ENCODE data around the gene TTI1. TPM values are rescaled to one million over a fixed set of nuclear protein-coding genes. Genes with fewer than 3 reads are reported as not detected.
A peak's percentile ranks its signal among the peaks of the same experiment; 100 is the strongest.

TTI1 gene
- total and polyA plus RNA-seq, 2 experiments from 2014 or later, result 17.8 to 56.4 TPM

DNA sequence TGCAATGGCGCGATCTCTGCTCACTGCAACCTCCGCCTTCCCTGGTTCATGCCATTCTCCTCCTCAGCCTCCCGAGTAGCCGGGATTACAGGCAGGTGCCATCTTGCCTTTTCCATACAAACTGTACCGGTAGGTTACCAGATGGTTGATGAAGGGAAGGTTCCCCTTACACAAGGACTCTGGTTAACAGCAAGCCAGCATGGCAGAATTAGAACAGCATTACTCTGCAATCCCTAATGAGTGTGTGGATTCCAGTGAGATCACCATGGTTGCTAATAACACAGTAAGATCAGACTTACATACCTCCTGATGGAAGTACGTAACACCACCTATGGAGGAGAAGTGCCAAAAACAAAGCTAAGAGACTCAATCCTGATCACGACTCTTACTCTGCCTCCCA is 51.7 kb downstream of the TTI1 start:
- Mint-ChIP-seq H3K9me3 (no peaks in the 10 kb centered on the region; the same call in 2 of the 3 replicates), H3K36me3 (ENCODE audit: low read depth) (peaks cover 4% of the 10 kb centered on the region; the same call in 2 of the 3 replicates), H3K27ac (no peak overlapping the region), H3K4me3 (no peak overlapping the region), H3K27me3 (ENCODE audit: insufficient read depth, low read depth, poor library complexity) (peaks cover 7% of the 10 kb centered on the region), H3K4me1 (peaks cover 20% of the 10 kb centered on the region)
- Histone ChIP-seq H3K27me3 (ENCODE audit: insufficient read depth) (no peaks in the 10 kb centered on the region), H3K36me3 (ENCODE audit: insufficient read depth) (peaks cover 9% of the 10 kb centered on the region; the same call in 1 of the 2 replicates), H3K4me2 (no peak overlapping the region), H4K20me1 (replicated peaks; ENCODE audit: insufficient read depth) (no peaks in the 10 kb centered on the region), H3F3A (replicated peaks; ENCODE audit: low read depth) (no peaks in the 10 kb centered on the region), H3K79me2 (replicated peaks; ENCODE audit: insufficient read depth) (no peaks in the 10 kb centered on the region), H3K4me3 (no peak overlapping the region), H3K9me2 (ENCODE audit: insufficient read depth) (no peaks in the 10 kb centered on the region), H2AFZ (no peak overlapping the region), H3K4me1 (ENCODE audit: insufficient read depth) (peaks cover 16% of the 10 kb centered on the region), H3K27ac (ENCODE audit: low read depth) (no peak overlapping the region)
- no peak for TF ChIP-seq CREB1 (CRISPR knock-in tag; IDR thresholded peaks at IDR 0.05; ENCODE audit: low read depth)
- TF ChIP-seq, protein P1, sequence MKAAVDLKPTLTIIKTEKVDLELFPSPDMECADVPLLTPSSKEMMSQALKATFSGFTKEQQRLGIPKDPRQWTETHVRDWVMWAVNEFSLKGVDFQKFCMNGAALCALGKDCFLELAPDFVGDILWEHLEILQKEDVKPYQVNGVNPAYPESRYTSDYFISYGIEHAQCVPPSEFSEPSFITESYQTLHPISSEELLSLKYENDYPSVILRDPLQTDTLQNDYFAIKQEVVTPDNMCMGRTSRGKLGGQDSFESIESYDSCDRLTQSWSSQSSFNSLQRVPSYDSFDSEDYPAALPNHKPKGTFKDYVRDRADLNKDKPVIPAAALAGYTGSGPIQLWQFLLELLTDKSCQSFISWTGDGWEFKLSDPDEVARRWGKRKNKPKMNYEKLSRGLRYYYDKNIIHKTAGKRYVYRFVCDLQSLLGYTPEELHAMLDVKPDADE (IDR thresholded peaks at IDR 0.05), result no peak
- TF ChIP-seq ZNF114 (CRISPR knock-in tag; IDR thresholded peaks at IDR 0.05), result no peak
- ATAC-seq (no peak), DNase-seq (ENCODE audit: low spot score) (no peak)

DNA sequence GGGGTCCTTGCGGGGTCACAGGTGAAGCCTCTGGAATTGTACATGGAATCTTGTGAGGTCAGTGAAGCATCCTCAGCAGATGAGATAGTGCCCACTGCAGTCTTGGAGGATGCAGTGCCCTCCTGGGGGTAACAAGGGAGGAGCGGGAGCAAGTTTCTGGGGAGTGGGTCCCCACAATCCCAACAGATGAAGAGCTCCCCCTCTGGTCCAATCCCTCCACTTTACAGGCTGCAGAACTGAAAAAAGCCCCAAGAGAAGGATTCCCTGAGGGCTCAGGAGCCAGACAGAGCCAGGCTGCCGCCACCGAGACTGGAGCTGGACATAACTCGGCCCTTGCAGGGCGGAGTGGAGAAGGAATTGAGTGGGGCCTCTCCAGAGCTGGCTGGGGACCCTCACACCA is 52.4 kb downstream of the TTI1 start:
- H3K79me2 ChIP-seq (replicated peaks; ENCODE audit: insufficient read depth), result no peaks in the 10 kb centered on the region
- Mint-ChIP-seq H3K27me3 (ENCODE audit: insufficient read depth, low read depth, poor library complexity) (peaks cover 11% of the 10 kb centered on the region), H3K27ac (no peak overlapping the region), H3K4me1 (peaks cover 23% of the 10 kb centered on the region), H3K9me3 (no peaks in the 10 kb centered on the region; the same call in 2 of the 3 replicates), H3K36me3 (ENCODE audit: low read depth) (peaks cover 4% of the 10 kb centered on the region; the same call in 2 of the 3 replicates), H3K4me3 (no peak overlapping the region)
- H3K9me2 ChIP-seq (ENCODE audit: insufficient read depth), result no peaks in the 10 kb centered on the region
- no peak overlapping the region for H3K4me3 ChIP-seq
- peaks cover 20% of the 10 kb centered on the region for H3K4me1 ChIP-seq (ENCODE audit: insufficient read depth)
- H3K27me3 ChIP-seq (ENCODE audit: insufficient read depth), result no peaks in the 10 kb centered on the region
- no peak overlapping the region for H3K27ac ChIP-seq (ENCODE audit: low read depth)
- DNase-seq (ENCODE audit: low spot score), result peak; percentile 66
- no peak overlapping the region for H2AFZ ChIP-seq
- peaks cover 6% of the 10 kb centered on the region; the same call in 1 of the 2 replicates for H3K36me3 ChIP-seq (ENCODE audit: insufficient read depth)
- peak; percentile 68 for ATAC-seq
- no peak overlapping the region for H3K4me2 ChIP-seq
- TF ChIP-seq, protein P2, sequence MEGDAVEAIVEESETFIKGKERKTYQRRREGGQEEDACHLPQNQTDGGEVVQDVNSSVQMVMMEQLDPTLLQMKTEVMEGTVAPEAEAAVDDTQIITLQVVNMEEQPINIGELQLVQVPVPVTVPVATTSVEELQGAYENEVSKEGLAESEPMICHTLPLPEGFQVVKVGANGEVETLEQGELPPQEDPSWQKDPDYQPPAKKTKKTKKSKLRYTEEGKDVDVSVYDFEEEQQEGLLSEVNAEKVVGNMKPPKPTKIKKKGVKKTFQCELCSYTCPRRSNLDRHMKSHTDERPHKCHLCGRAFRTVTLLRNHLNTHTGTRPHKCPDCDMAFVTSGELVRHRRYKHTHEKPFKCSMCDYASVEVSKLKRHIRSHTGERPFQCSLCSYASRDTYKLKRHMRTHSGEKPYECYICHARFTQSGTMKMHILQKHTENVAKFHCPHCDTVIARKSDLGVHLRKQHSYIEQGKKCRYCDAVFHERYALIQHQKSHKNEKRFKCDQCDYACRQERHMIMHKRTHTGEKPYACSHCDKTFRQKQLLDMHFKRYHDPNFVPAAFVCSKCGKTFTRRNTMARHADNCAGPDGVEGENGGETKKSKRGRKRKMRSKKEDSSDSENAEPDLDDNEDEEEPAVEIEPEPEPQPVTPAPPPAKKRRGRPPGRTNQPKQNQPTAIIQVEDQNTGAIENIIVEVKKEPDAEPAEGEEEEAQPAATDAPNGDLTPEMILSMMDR (conservative IDR thresholded peaks at IDR 0.05; ENCODE audit: low read depth in 2 of 2), result peak; percentile 49 to 52
- TF ChIP-seq ZNF114 (CRISPR knock-in tag; IDR thresholded peaks at IDR 0.05), result no peak
- H4K20me1 ChIP-seq (replicated peaks; ENCODE audit: insufficient read depth), result no peaks in the 10 kb centered on the region
- H3F3A ChIP-seq (replicated peaks; ENCODE audit: low read depth), result no peaks in the 10 kb centered on the region

DNA sequence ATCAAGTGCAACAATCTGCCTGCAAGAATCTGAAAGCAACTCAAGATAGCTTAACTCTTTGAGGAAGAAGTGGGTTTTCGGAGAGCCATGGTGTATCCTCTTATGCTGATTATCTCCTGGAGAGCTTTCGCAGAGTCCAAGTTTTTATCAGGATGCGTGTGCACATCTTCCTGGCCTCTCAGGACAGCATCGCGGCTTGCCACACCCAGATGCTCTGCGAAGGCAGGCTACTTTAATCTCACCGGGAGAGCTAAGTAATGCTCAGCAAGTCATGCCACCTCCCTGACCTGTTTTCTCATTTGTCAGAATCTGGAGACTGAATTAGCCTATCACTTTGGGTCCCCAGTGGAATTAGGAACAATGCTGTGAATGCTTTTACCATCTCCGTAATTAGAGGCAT is 52.9 kb downstream of the TTI1 start:
- ATAC-seq, result no peak
- H3K9me3 Mint-ChIP-seq, result no peaks in the 10 kb centered on the region; the same call in 2 of the 3 replicates
- no peaks in the 10 kb centered on the region for H3F3A ChIP-seq (replicated peaks; ENCODE audit: low read depth)
- H3K9me2 ChIP-seq (ENCODE audit: insufficient read depth), result no peaks in the 10 kb centered on the region
- peaks cover 4% of the 10 kb centered on the region; the same call in 1 of the 2 replicates for H3K36me3 ChIP-seq (ENCODE audit: insufficient read depth)
- H4K20me1 ChIP-seq (replicated peaks; ENCODE audit: insufficient read depth), result no peaks in the 10 kb centered on the region
- H3K4me2 ChIP-seq, result no peak overlapping the region
- H3K27ac Mint-ChIP-seq, result no peak overlapping the region
- H2AFZ ChIP-seq, result no peak overlapping the region
- H3K4me3 ChIP-seq, result no peak overlapping the region
- peaks cover 20% of the 10 kb centered on the region for H3K4me1 ChIP-seq (ENCODE audit: insufficient read depth)
- H3K27me3 ChIP-seq (ENCODE audit: insufficient read depth), result no peaks in the 10 kb centered on the region
- H3K4me1 Mint-ChIP-seq, result peaks cover 23% of the 10 kb centered on the region
- DNase-seq (ENCODE audit: low spot score), result no peak
- peaks cover 12% of the 10 kb centered on the region for H3K27me3 Mint-ChIP-seq (ENCODE audit: insufficient read depth, low read depth, poor library complexity)
- peaks cover 4% of the 10 kb centered on the region; the same call in 2 of the 3 replicates for H3K36me3 Mint-ChIP-seq (ENCODE audit: low read depth)
- no peak overlapping the region for H3K4me3 Mint-ChIP-seq
- TF ChIP-seq STAT1 (IDR thresholded peaks at IDR 0.05; ENCODE audit: unreplicated experiment), result no peak
- H3K27ac ChIP-seq (ENCODE audit: low read depth), result no peak overlapping the region
- H3K79me2 ChIP-seq (replicated peaks; ENCODE audit: insufficient read depth), result no peaks in the 10 kb centered on the region
